ENCODE results near the gene PLEKHA4.

DNA sequence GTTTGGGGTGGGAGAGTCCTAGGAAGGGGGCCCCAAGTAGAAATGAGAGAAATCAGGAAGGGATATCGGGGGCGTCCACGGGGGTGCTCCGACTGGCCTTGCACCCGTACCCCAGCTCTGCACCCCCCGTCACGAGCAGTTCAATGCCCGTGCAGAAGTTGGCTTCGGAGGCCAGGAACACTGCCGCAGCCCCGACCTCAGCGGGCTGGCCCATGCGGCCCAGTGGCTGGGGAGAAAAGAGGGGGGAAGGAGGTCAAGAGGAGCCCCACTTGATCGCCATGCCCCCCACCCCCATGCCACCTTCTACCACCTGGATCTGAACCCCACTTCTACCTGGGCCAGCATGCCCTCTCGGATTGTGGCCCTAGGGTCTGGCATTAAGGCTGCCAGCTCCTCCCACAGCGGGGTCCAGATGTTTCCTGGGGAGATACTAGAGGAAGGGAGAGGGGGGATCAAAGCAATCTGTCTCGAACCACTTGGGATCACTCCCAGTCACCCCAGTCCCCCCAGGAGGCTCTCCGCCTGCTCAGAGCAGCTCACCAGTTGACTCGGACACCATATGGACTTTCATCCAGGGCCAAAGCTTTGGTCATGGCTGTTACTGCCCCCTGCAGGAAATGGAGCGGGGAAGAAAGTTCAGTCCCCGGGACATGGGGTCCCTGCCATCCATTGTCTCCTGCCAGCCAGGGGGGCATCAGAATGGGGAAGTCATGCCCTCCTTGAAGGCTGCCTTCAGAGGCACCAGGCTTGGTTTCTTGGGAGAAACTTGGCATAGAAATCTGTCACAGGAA is 55.1 kb downstream of the PLEKHA4 start:
- TF ChIP-seq, protein P1, sequence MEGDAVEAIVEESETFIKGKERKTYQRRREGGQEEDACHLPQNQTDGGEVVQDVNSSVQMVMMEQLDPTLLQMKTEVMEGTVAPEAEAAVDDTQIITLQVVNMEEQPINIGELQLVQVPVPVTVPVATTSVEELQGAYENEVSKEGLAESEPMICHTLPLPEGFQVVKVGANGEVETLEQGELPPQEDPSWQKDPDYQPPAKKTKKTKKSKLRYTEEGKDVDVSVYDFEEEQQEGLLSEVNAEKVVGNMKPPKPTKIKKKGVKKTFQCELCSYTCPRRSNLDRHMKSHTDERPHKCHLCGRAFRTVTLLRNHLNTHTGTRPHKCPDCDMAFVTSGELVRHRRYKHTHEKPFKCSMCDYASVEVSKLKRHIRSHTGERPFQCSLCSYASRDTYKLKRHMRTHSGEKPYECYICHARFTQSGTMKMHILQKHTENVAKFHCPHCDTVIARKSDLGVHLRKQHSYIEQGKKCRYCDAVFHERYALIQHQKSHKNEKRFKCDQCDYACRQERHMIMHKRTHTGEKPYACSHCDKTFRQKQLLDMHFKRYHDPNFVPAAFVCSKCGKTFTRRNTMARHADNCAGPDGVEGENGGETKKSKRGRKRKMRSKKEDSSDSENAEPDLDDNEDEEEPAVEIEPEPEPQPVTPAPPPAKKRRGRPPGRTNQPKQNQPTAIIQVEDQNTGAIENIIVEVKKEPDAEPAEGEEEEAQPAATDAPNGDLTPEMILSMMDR (IDR thresholded peaks at IDR 0.05), result peak; percentile 40
- no peak for TF ChIP-seq EZH2 (IDR thresholded peaks at IDR 0.05)
- TF ChIP-seq EZH2phosphoT487 (IDR thresholded peaks at IDR 0.05), result no peak
